ENCODE measurements around the gene NPR2.

NPR2 gene

GRCh38 chr9:35754264-35754663 lies 37.1 kb upstream of the NPR2 start, which contains the start of gene MSMP:
Gene MSMP (minus strand): TSS chr9:35754276. CDS start chr9:35754129, 147 bp downstream.
- no peak within 1 kb of the TSS for H3K9ac ChIP-seq (ENCODE audit: low read depth, low read length)
- no peaks in the 10 kb centered on the region for H3K9me3 ChIP-seq (ENCODE audit: control insufficient read depth, insufficient read depth, low read length)
- H3K27me3 ChIP-seq (ENCODE audit: control insufficient read depth, insufficient read depth, low read length), result no peaks in the 10 kb centered on the region
- no peak within 1 kb of the TSS for H3K4me3 ChIP-seq (ENCODE audit: low read depth, low read length)
- no peaks in the 10 kb centered on the region for H3K4me1 ChIP-seq (ENCODE audit: control insufficient read depth, insufficient read depth, low read length)
- peaks cover 24% of the 10 kb centered on the region for H3K36me3 ChIP-seq (ENCODE audit: control insufficient read depth, insufficient read depth, low read length)

- no peak overlapping the region for H3K9ac ChIP-seq (ENCODE audit: low read depth, low read length)
- H3K27me3 ChIP-seq (ENCODE audit: control insufficient read depth, insufficient read depth, low read length), result no peaks in the 10 kb centered on the region
- H3K36me3 ChIP-seq (ENCODE audit: control insufficient read depth, insufficient read depth, low read length), result peaks cover 24% of the 10 kb centered on the region
- H3K4me1 ChIP-seq (ENCODE audit: control insufficient read depth, insufficient read depth, low read length), result no peaks in the 10 kb centered on the region
- no peak overlapping the region for H3K4me3 ChIP-seq (ENCODE audit: low read depth, low read length)
- H3K9me3 ChIP-seq (ENCODE audit: control insufficient read depth, insufficient read depth, low read length), result no peaks in the 10 kb centered on the region
Measured at GRCh38 chr9:35755071-35755470, 36.3 kb upstream of the NPR2 start.

GRCh38 chr9:35756275-35757225 lies 34.8 kb upstream of the NPR2 start:
- peak overlapping the region; percentile 71 for H3K4me3 ChIP-seq (ENCODE audit: low read depth, low read length)
- H3K27me3 ChIP-seq (ENCODE audit: control insufficient read depth, insufficient read depth, low read length), result no peaks in the 10 kb centered on the region
- H3K4me1 ChIP-seq (ENCODE audit: control insufficient read depth, insufficient read depth, low read length), result peaks cover 5% of the 10 kb centered on the region
- no peaks in the 10 kb centered on the region for H3K9me3 ChIP-seq (ENCODE audit: control insufficient read depth, insufficient read depth, low read length)
- H3K36me3 ChIP-seq (ENCODE audit: control insufficient read depth, insufficient read depth, low read length), result peaks cover 18% of the 10 kb centered on the region
- peak overlapping the region; percentile 82 for H3K9ac ChIP-seq (ENCODE audit: low read depth, low read length)

GRCh38 chr9:35757226-35757891 lies 34.0 kb upstream of the NPR2 start:
- H3K9ac ChIP-seq (ENCODE audit: low read depth, low read length), result peak overlapping the region; percentile 82
- peaks cover 11% of the 10 kb centered on the region for H3K36me3 ChIP-seq (ENCODE audit: control insufficient read depth, insufficient read depth, low read length)
- peak overlapping the region; percentile 71 for H3K4me3 ChIP-seq (ENCODE audit: low read depth, low read length)
- no peaks in the 10 kb centered on the region for H3K27me3 ChIP-seq (ENCODE audit: control insufficient read depth, insufficient read depth, low read length)
- H3K9me3 ChIP-seq (ENCODE audit: control insufficient read depth, insufficient read depth, low read length), result no peaks in the 10 kb centered on the region
- peaks cover 5% of the 10 kb centered on the region for H3K4me1 ChIP-seq (ENCODE audit: control insufficient read depth, insufficient read depth, low read length)

GRCh38 chr9:35757892-35758275 lies 33.5 kb upstream of the NPR2 start:
- Histone ChIP-seq H3K9me3 (ENCODE audit: control insufficient read depth, insufficient read depth, low read length) (no peaks in the 10 kb centered on the region), H3K4me1 (ENCODE audit: control insufficient read depth, insufficient read depth, low read length) (peaks cover 5% of the 10 kb centered on the region), H3K27me3 (ENCODE audit: control insufficient read depth, insufficient read depth, low read length) (no peaks in the 10 kb centered on the region), H3K4me3 (ENCODE audit: low read depth, low read length) (peak overlapping the region; percentile 71), H3K36me3 (ENCODE audit: control insufficient read depth, insufficient read depth, low read length) (peaks cover 6% of the 10 kb centered on the region), H3K9ac (ENCODE audit: low read depth, low read length) (no peak overlapping the region)

GRCh38 chr9:35758475-35759050 lies 32.8 kb upstream of the NPR2 start:
- Histone ChIP-seq H3K9ac (ENCODE audit: low read depth, low read length) (no peak overlapping the region), H3K9me3 (ENCODE audit: control insufficient read depth, insufficient read depth, low read length) (no peaks in the 10 kb centered on the region), H3K4me1 (ENCODE audit: control insufficient read depth, insufficient read depth, low read length) (peaks cover 5% of the 10 kb centered on the region), H3K4me3 (ENCODE audit: low read depth, low read length) (no peak overlapping the region), H3K27me3 (ENCODE audit: control insufficient read depth, insufficient read depth, low read length) (no peaks in the 10 kb centered on the region), H3K36me3 (ENCODE audit: control insufficient read depth, insufficient read depth, low read length) (peaks cover 3% of the 10 kb centered on the region)

- H3K36me3 ChIP-seq (ENCODE audit: control insufficient read depth, insufficient read depth, low read length), result no peaks in the 10 kb centered on the region
- H3K27me3 ChIP-seq (ENCODE audit: control insufficient read depth, insufficient read depth, low read length), result no peaks in the 10 kb centered on the region
- peaks cover 5% of the 10 kb centered on the region for H3K4me1 ChIP-seq (ENCODE audit: control insufficient read depth, insufficient read depth, low read length)
- no peak overlapping the region for H3K4me3 ChIP-seq (ENCODE audit: low read depth, low read length)
- no peak overlapping the region for H3K9ac ChIP-seq (ENCODE audit: low read depth, low read length)
- H3K9me3 ChIP-seq (ENCODE audit: control insufficient read depth, insufficient read depth, low read length), result no peaks in the 10 kb centered on the region
Measured at GRCh38 chr9:35759795-35760194, 31.6 kb upstream of the NPR2 start.

GRCh38 chr9:35760651-35761050 lies 30.7 kb upstream of the NPR2 start:
- Histone ChIP-seq H3K9ac (ENCODE audit: low read depth, low read length) (no peak overlapping the region), H3K4me1 (ENCODE audit: control insufficient read depth, insufficient read depth, low read length) (peaks cover 5% of the 10 kb centered on the region), H3K4me3 (ENCODE audit: low read depth, low read length) (no peak overlapping the region)

GRCh38 chr9:35763181-35763580 lies 28.2 kb upstream of the NPR2 start:
- no peak overlapping the region for H3K9ac ChIP-seq (ENCODE audit: low read depth, low read length)
- no peaks in the 10 kb centered on the region for H3K27me3 ChIP-seq (ENCODE audit: control insufficient read depth, insufficient read depth, low read length)
- H3K4me3 ChIP-seq (ENCODE audit: low read depth, low read length), result no peak overlapping the region
- peaks cover 5% of the 10 kb centered on the region for H3K4me1 ChIP-seq (ENCODE audit: control insufficient read depth, insufficient read depth, low read length)
- H3K9me3 ChIP-seq (ENCODE audit: control insufficient read depth, insufficient read depth, low read length), result no peaks in the 10 kb centered on the region
- H3K36me3 ChIP-seq (ENCODE audit: control insufficient read depth, insufficient read depth, low read length), result no peaks in the 10 kb centered on the region

More at GRCh38 chr9:35760651-35761050, 30.7 kb upstream of the NPR2 start:
- Histone ChIP-seq H3K36me3 (ENCODE audit: control insufficient read depth, insufficient read depth, low read length) (no peaks in the 10 kb centered on the region), H3K9me3 (ENCODE audit: control insufficient read depth, insufficient read depth, low read length) (no peaks in the 10 kb centered on the region), H3K27me3 (ENCODE audit: control insufficient read depth, insufficient read depth, low read length) (no peaks in the 10 kb centered on the region)

GRCh38 chr9:35763803-35764202 lies 27.6 kb upstream of the NPR2 start:
- H3K4me3 ChIP-seq (ENCODE audit: low read depth, low read length), result no peak overlapping the region
- H3K9ac ChIP-seq (ENCODE audit: low read depth, low read length), result no peak overlapping the region
- H3K9me3 ChIP-seq (ENCODE audit: control insufficient read depth, insufficient read depth, low read length), result no peaks in the 10 kb centered on the region
- H3K36me3 ChIP-seq (ENCODE audit: control insufficient read depth, insufficient read depth, low read length), result no peaks in the 10 kb centered on the region
- H3K27me3 ChIP-seq (ENCODE audit: control insufficient read depth, insufficient read depth, low read length), result no peaks in the 10 kb centered on the region
- peaks cover 5% of the 10 kb centered on the region for H3K4me1 ChIP-seq (ENCODE audit: control insufficient read depth, insufficient read depth, low read length)

GRCh38 chr9:35766997-35767396 lies 24.4 kb upstream of the NPR2 start:
- Histone ChIP-seq H3K4me1 (ENCODE audit: control insufficient read depth, insufficient read depth, low read length) (no peaks in the 10 kb centered on the region), H3K9ac (ENCODE audit: low read depth, low read length) (no peak overlapping the region), H3K4me3 (ENCODE audit: low read depth, low read length) (no peak overlapping the region), H3K27me3 (ENCODE audit: control insufficient read depth, insufficient read depth, low read length) (no peaks in the 10 kb centered on the region), H3K9me3 (ENCODE audit: control insufficient read depth, insufficient read depth, low read length) (no peaks in the 10 kb centered on the region), H3K36me3 (ENCODE audit: control insufficient read depth, insufficient read depth, low read length) (no peaks in the 10 kb centered on the region)

Measured in iPS-15b (cell line).